NCI-H187 treated with DMSO at 0.1 percent for 48 hours (cell line): ENCODE results near the gene TYW3.
"Not testable (repeated sequence)": the region's sequence is repeated elsewhere in the genome, so short reads cannot be mapped to it uniquely, and the experiment has no call there.

Source experiments
- DNase-seq: peaks from one replicate; lab custom pipeline; 2025; lab: John Stamatoyannopoulos, UW

Gene TYW3

GRCh38 chr1:74731399-74732052, 1.4 kb upstream of the TYW3 start:
- no peak for DNase-seq

GRCh38 chr1:74732071-74732946, 643 bp upstream of the TYW3 start:
- not testable (repeated sequence) for DNase-seq

- peak; percentile 54 for DNase-seq
These were observed 892 bp downstream of the TYW3 start for GRCh38 chr1:74733604-74734484.

- no peak for DNase-seq
These were observed 4.4 kb downstream of the TYW3 start for GRCh38 chr1:74737333-74737732.

- DNase-seq: not testable (repeated sequence)
These were observed 7.5 kb downstream of the TYW3 start for GRCh38 chr1:74740307-74740980.

GRCh38 chr1:74745247-74745646, 12.3 kb downstream of the TYW3 start:
- DNase-seq: not testable (repeated sequence)

- DNase-seq: no peak
These were observed 16.0 kb downstream of the TYW3 start for GRCh38 chr1:74748960-74749359.

GRCh38 chr1:74753104-74753503, 20.2 kb downstream of the TYW3 start:
- no peak for DNase-seq

GRCh38 chr1:74755475-74755874, 22.5 kb downstream of the TYW3 start:
- no peak for DNase-seq

- not testable (repeated sequence) for DNase-seq
These were observed 23.7 kb downstream of the TYW3 start for GRCh38 chr1:74756650-74757049.

GRCh38 chr1:74763807-74764206, 30.9 kb downstream of the TYW3 start:
- no peak for DNase-seq

- DNase-seq: no peak
These were observed 33.6 kb downstream of the TYW3 start for GRCh38 chr1:74766579-74766978.

GRCh38 chr1:74767490-74767889, 34.5 kb downstream of the TYW3 start:
- DNase-seq: no peak

GRCh38 chr1:74771913-74772515, 39.1 kb downstream of the TYW3 start:
- peak; percentile 10 for DNase-seq

GRCh38 chr1:74772945-74773344, 40.0 kb downstream of the TYW3 start:
- no peak for DNase-seq

GRCh38 chr1:74773582-74773981, 40.6 kb downstream of the TYW3 start:
- no peak for DNase-seq

- DNase-seq: no peak
These were observed 42.8 kb downstream of the TYW3 start for GRCh38 chr1:74775735-74776134.

- no peak for DNase-seq
These were observed 44.6 kb downstream of the TYW3 start for GRCh38 chr1:74777525-74777924.

GRCh38 chr1:74779750-74780149, 46.8 kb downstream of the TYW3 start:
- DNase-seq: no peak

- no peak for DNase-seq
These were observed 47.6 kb downstream of the TYW3 start for GRCh38 chr1:74780594-74780993.

- DNase-seq: no peak
These were observed 53.0 kb downstream of the TYW3 start for GRCh38 chr1:74785944-74786343.
